Daoy (cell line): ENCODE measurements around the gene F10. TPM values are rescaled to one million over a fixed set of nuclear protein-coding genes. Genes with fewer than 3 reads are reported as not detected.
A peak's percentile ranks its signal among the peaks of the same experiment; 100 is the strongest.
"Not testable (repeated sequence)": the region's sequence is repeated elsewhere in the genome, so short reads cannot be mapped to it uniquely, and the experiment has no call there.

ENCODE experiments used
- DNase-seq: peaks from one replicate; pipeline ENCODE4 v3.0.0-alpha.2; 2015; ENCODE audit warnings: low read depth
- total RNA-seq: library from RNA; depleted of rRNA; stranded (reverse); fragments of >200 nt; shearing (Covaris generic); gene quantifications from 2 replicates; pipeline ENCODE4 v1.2.3, GENCODE V29; 2014

The F10 gene
- total RNA-seq, 1 experiment from 2014 or later: not detected

- DNase-seq: no peak
Observed at GRCh38 chr13:113152691-113152983, 30.0 kb downstream of the F10 start.

- peak; percentile 9 for DNase-seq
Observed at GRCh38 chr13:113152984-113153809, 30.6 kb downstream of the F10 start.

- peak; percentile 66 for DNase-seq
Observed at GRCh38 chr13:113153810-113154748, 31.5 kb downstream of the F10 start.

- DNase-seq: no peak
Observed at GRCh38 chr13:113155201-113155600, 32.6 kb downstream of the F10 start.

GRCh38 chr13:113155982-113156655 is 33.5 kb downstream of the F10 start:
- no peak for DNase-seq

- DNase-seq: peak; percentile 10
Observed at GRCh38 chr13:113157206-113157928, 34.8 kb downstream of the F10 start.

- DNase-seq: no peak
Observed at GRCh38 chr13:113157929-113158747, 35.5 kb downstream of the F10 start, which contains the start of gene PROZ. Gene PROZ, plus strand, starts transcription at chr13:113158648. Its CDS starts 13 bp downstream, at chr13:113158661.

GRCh38 chr13:113158946-113159345 is 36.3 kb downstream of the F10 start:
- no peak for DNase-seq

- DNase-seq: no peak
Observed at GRCh38 chr13:113159701-113160100, 37.1 kb downstream of the F10 start.

- no peak for DNase-seq
Observed at GRCh38 chr13:113160983-113161382, 38.4 kb downstream of the F10 start.

- no peak for DNase-seq
Observed at GRCh38 chr13:113161433-113161832, 38.8 kb downstream of the F10 start.

GRCh38 chr13:113161975-113162374 is 39.4 kb downstream of the F10 start:
- not testable (repeated sequence) for DNase-seq

GRCh38 chr13:113162783-113163685 is 40.4 kb downstream of the F10 start:
- DNase-seq: no peak

GRCh38 chr13:113164492-113164891 is 41.9 kb downstream of the F10 start:
- no peak for DNase-seq

- DNase-seq: no peak
Observed at GRCh38 chr13:113166266-113166665, 43.7 kb downstream of the F10 start.

- DNase-seq: no peak
Observed at GRCh38 chr13:113166681-113167080, 44.1 kb downstream of the F10 start.

- DNase-seq: no peak
Observed at GRCh38 chr13:113167155-113167554, 44.6 kb downstream of the F10 start.

- DNase-seq: no peak
Observed at GRCh38 chr13:113167575-113167974, 45.0 kb downstream of the F10 start.

GRCh38 chr13:113168211-113168610 is 45.6 kb downstream of the F10 start:
- DNase-seq: no peak
